ENCODE results near the gene CES4A.

DNA sequence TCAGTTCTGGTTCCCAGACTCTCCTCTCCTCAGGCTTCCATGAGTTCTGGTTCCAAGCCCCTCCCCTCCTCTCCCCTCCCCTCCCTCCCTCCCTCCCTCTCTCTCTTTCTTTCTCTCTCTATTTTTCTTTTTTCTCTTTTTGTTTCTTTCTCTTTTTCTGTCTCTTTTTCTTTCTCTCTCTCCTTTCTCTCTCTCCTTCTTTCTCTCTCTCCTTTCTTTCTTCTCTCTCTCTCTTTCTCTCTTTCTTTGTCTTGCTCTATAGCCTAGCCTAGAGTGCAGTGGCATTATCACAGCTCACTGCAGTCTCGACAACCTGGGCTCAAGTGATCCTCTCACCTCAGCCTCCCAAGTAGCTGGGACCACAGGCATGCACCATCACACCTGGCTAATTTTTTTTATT lies 28.1 kb upstream of the CES4A start:
- TF ChIP-seq YY1 (IDR thresholded peaks at IDR 0.05; ENCODE audit: insufficient read depth, insufficient read length) (no peak), SUZ12 (IDR thresholded peaks at IDR 0.05; ENCODE audit: extremely low read depth, insufficient read depth, insufficient read length) (no peak)
